Thyroid gland (tissue), 4 donors: ENCODE data around the gene NDST1. TPM values are rescaled to one million over a fixed set of nuclear protein-coding genes. Genes with fewer than 3 reads are reported as not detected.

Experiments
- DNase-seq, 2 donors: peaks; one replicate each; pipeline ENCODE4 v3.0.0-alpha.2; 2019
- H3K27ac ChIP-seq, 3 donors: fragments of 200-600 bp; sonication (generic); 1 replicate in 2 of 3; 2 replicates in 1 of 3; pipeline ENCODE4 v1.5.1; 2016 to 2019; ENCODE audit warnings: mild to moderate bottlenecking in 1 of 3, moderate library complexity in 1 of 3
- H3K27me3 ChIP-seq: fragments of 200-600 bp; sonication (generic); one replicate; pipeline ENCODE4 v1.5.1; 2019
- H3K36me3 ChIP-seq, 2 donors: fragments of 200-600 bp; sonication (generic); one replicate each; pipeline ENCODE4 v1.5.1; 2016 to 2019
- H3K4me1 ChIP-seq, 2 donors: fragments of 200-600 bp; sonication (generic); one replicate each; pipeline ENCODE4 v1.5.1; 2017 to 2019
- H3K4me3 ChIP-seq, 3 donors: fragments of 200-600 bp; sonication (generic); replicated peaks in 1 of 3; 1 replicate in 2 of 3; 2 replicates in 1 of 3; pipeline ENCODE4 v1.5.1; 2016; ENCODE audit warnings: mild to moderate bottlenecking in 1 of 3
- H3K9me3 ChIP-seq: fragments of 200-600 bp; sonication (generic); one replicate; pipeline ENCODE4 v1.5.1; 2017
- POLR2A ChIP-seq, 2 donors: fragments of 450-650 bp; IDR thresholded peaks; one replicate each; pipeline ENCODE4 v1.6.1; 2017; ENCODE audit warnings: antibody characterized with exemption in 2 of 2, mild to moderate bottlenecking in 2 of 2, moderate library complexity in 1 of 2
- WGBS, 2 donors: methylation state at CpG; one replicate each; pipeline ENCODE4 v1.1.5; 2017; 5-methylcytosine and 5-hydroxymethylcytosine counted together
- intact Hi-C: fragments of 100-400 bp; cut with DNase I; formaldehyde crosslinking; loops from one replicate; pipeline ENCODE4 v1.15.1; 2023
- total RNA-seq, 4 donors: library from RNA; depleted of rRNA; stranded (reverse); fragments of >200 nt; gene quantifications; one replicate each; pipeline ENCODE4 v1.2.3, GENCODE V29; 2016
- TF ChIP-seq, protein P1 (sequence below), 6 experiments: fragments of 200-600 bp in 3 of 6; fragments of 450-650 bp in 3 of 6; sonication (generic) in 3 of 6; IDR thresholded peaks; one replicate each; pipeline ENCODE4 v1.5.1; 2016 to 2019; ENCODE audit warnings: antibody characterized with exemption in 6 of 6, mild to moderate bottlenecking in 2 of 6, inconsistent platforms in 1 of 6, moderate library complexity in 1 of 6

The NDST1 gene
- total RNA-seq, 4 donors from 2014 or later = 84.9 to 171 (median 113) TPM

- Histone ChIP-seq H3K4me1 (peaks cover 0 to 6% of the 10 kb centered on the region in 2 donors), H3K27me3 (no peaks in the 10 kb centered on the region), H3K36me3 (no peaks in the 10 kb centered on the region), H3K9me3 (no peaks in the 10 kb centered on the region), H3K27ac (no peak overlapping the region), H3K4me3 (no peak overlapping the region)
- DNase-seq = peak; percentile 28 to 33
- intact Hi-C loops = no loop called here
- 40% methylated on average over 9 to 14 of the region's 19 CpGs for WGBS, 2 donors
- TF ChIP-seq, protein P1, sequence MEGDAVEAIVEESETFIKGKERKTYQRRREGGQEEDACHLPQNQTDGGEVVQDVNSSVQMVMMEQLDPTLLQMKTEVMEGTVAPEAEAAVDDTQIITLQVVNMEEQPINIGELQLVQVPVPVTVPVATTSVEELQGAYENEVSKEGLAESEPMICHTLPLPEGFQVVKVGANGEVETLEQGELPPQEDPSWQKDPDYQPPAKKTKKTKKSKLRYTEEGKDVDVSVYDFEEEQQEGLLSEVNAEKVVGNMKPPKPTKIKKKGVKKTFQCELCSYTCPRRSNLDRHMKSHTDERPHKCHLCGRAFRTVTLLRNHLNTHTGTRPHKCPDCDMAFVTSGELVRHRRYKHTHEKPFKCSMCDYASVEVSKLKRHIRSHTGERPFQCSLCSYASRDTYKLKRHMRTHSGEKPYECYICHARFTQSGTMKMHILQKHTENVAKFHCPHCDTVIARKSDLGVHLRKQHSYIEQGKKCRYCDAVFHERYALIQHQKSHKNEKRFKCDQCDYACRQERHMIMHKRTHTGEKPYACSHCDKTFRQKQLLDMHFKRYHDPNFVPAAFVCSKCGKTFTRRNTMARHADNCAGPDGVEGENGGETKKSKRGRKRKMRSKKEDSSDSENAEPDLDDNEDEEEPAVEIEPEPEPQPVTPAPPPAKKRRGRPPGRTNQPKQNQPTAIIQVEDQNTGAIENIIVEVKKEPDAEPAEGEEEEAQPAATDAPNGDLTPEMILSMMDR (IDR thresholded peaks at IDR 0.05) = no peak
- no peak for TF ChIP-seq POLR2A (IDR thresholded peaks at IDR 0.05)
Observed at GRCh38 chr5:150582241-150583109, 74.5 kb downstream of the NDST1 start.

- no peaks in the 10 kb centered on the region for H3K27me3 ChIP-seq
- 75 to 93% methylated on average over 9 of the region's 9 CpGs for WGBS, 2 donors
- H3K4me3 ChIP-seq = no peak overlapping the region
- TF ChIP-seq, protein P1 (IDR thresholded peaks at IDR 0.05) = no peak
- TF ChIP-seq POLR2A (IDR thresholded peaks at IDR 0.05) = no peak
- H3K27ac ChIP-seq = no peak overlapping the region
- DNase-seq = no peak
- peaks cover 0 to 6% of the 10 kb centered on the region in 2 donors for H3K4me1 ChIP-seq
- no peaks in the 10 kb centered on the region for H3K36me3 ChIP-seq
- intact Hi-C loops = no loop called here
- no peaks in the 10 kb centered on the region for H3K9me3 ChIP-seq
Observed at GRCh38 chr5:150583541-150584225, 75.8 kb downstream of the NDST1 start.

GRCh38 chr5:150584556-150585335 is 76.8 kb downstream of the NDST1 start:
- H3K9me3 ChIP-seq = no peaks in the 10 kb centered on the region
- no peak overlapping the region for H3K27ac ChIP-seq
- TF ChIP-seq, protein P1 (IDR thresholded peaks at IDR 0.05) = no peak
- TF ChIP-seq POLR2A (IDR thresholded peaks at IDR 0.05) = no peak
- no peak overlapping the region for H3K4me3 ChIP-seq
- 91 to 94% methylated on average over 11 to 12 of the region's 12 CpGs for WGBS, 2 donors
- DNase-seq = no peak
- H3K36me3 ChIP-seq = no peaks in the 10 kb centered on the region
- intact Hi-C loops = no loop called here
- peaks cover 0 to 6% of the 10 kb centered on the region in 2 donors for H3K4me1 ChIP-seq
- H3K27me3 ChIP-seq = no peaks in the 10 kb centered on the region

- Histone ChIP-seq H3K4me1 (peaks cover 0 to 17% of the 10 kb centered on the region in 2 donors), H3K27me3 (no peaks in the 10 kb centered on the region), H3K4me3 (no peak overlapping the region), H3K36me3 (no peaks in the 10 kb centered on the region), H3K9me3 (no peaks in the 10 kb centered on the region), H3K27ac (no peak overlapping the region)
- no peak for DNase-seq
- no peak for TF ChIP-seq POLR2A (IDR thresholded peaks at IDR 0.05)
- TF ChIP-seq, protein P1 (IDR thresholded peaks at IDR 0.05) = no peak
- intact Hi-C loops = no loop called here
- 78 to 81% methylated on average over 5 to 6 of the region's 9 CpGs for WGBS, 2 donors
Observed at GRCh38 chr5:150585781-150586341, 77.9 kb downstream of the NDST1 start.
